ENCODE results near the gene ZSWIM4. TPM values are rescaled to one million over a fixed set of nuclear protein-coding genes. Genes with fewer than 3 reads are reported as not detected.

Gene ZSWIM4
- total RNA-seq, 1 donor from 2014 or later, result 9.8 TPM

- Mint-ChIP-seq H3K4me3 (ENCODE audit: low read depth) (peak overlapping the region; percentile 91), H3K4me1 (ENCODE audit: low read depth) (peaks cover 23% of the 10 kb centered on the region), H3K36me3 (ENCODE audit: low read depth) (no peaks in the 10 kb centered on the region), H3K9me3 (no peaks in the 10 kb centered on the region), H3K27me3 (ENCODE audit: low read depth) (peaks cover 10% of the 10 kb centered on the region), H3K27ac (peak overlapping the region; percentile 95)
- no peak for DNase-seq (ENCODE audit: low spot score)
- intact Hi-C loops (cut with micrococcal nuclease), result loop anchor here (1.0 to 5.0 kb wide), 3 partner anchors 11 to 584 kb away; no protein-coding TSS in a partner anchor
Measured at GRCh38 chr19:13860679-13861391, 65.6 kb downstream of the ZSWIM4 start.

- Mint-ChIP-seq H3K4me1 (ENCODE audit: low read depth) (peaks cover 26% of the 10 kb centered on the region), H3K36me3 (ENCODE audit: low read depth) (peaks cover 2% of the 10 kb centered on the region), H3K4me3 (ENCODE audit: low read depth) (peak overlapping the region; percentile 91), H3K9me3 (no peaks in the 10 kb centered on the region), H3K27ac (peak overlapping the region; percentile 95), H3K27me3 (ENCODE audit: low read depth) (peaks cover 12% of the 10 kb centered on the region)
- DNase-seq (ENCODE audit: low spot score), result no peak
- intact Hi-C loops (cut with micrococcal nuclease), result loop anchor here (1.0 to 5.0 kb wide), 3 partner anchors 11 to 584 kb away; no protein-coding TSS in a partner anchor
Measured at GRCh38 chr19:13861392-13861713, 66.1 kb downstream of the ZSWIM4 start.

- Mint-ChIP-seq H3K27me3 (ENCODE audit: low read depth) (peaks cover 17% of the 10 kb centered on the region), H3K9me3 (no peaks in the 10 kb centered on the region), H3K4me1 (ENCODE audit: low read depth) (peaks cover 30% of the 10 kb centered on the region), H3K27ac (peak overlapping the region; percentile 95), H3K36me3 (ENCODE audit: low read depth) (peaks cover 6% of the 10 kb centered on the region), H3K4me3 (ENCODE audit: low read depth) (peak overlapping the region; percentile 91)
- peak; percentile 82 for DNase-seq (ENCODE audit: low spot score)
- intact Hi-C loops (cut with micrococcal nuclease), result loop anchor here (1.0 to 5.0 kb wide), 6 partner anchors 12 to 585 kb away; no protein-coding TSS in a partner anchor
Measured at GRCh38 chr19:13861714-13862531, 66.7 kb downstream of the ZSWIM4 start.

- H3K36me3 Mint-ChIP-seq (ENCODE audit: low read depth), result peaks cover 6% of the 10 kb centered on the region
- peak overlapping the region; percentile 2 for H3K27ac Mint-ChIP-seq
- H3K27me3 Mint-ChIP-seq (ENCODE audit: low read depth), result peaks cover 22% of the 10 kb centered on the region
- no peaks in the 10 kb centered on the region for H3K9me3 Mint-ChIP-seq
- peak overlapping the region; percentile 68 for H3K4me3 Mint-ChIP-seq (ENCODE audit: low read depth)
- intact Hi-C loops (cut with micrococcal nuclease), result loop anchor here (5.0 kb wide), 2 partner anchors 132 to 587 kb away; no protein-coding TSS in a partner anchor
- H3K4me1 Mint-ChIP-seq (ENCODE audit: low read depth), result peaks cover 34% of the 10 kb centered on the region
- no peak for DNase-seq (ENCODE audit: low spot score)
Measured at GRCh38 chr19:13864046-13864666, 68.9 kb downstream of the ZSWIM4 start.

DNA sequence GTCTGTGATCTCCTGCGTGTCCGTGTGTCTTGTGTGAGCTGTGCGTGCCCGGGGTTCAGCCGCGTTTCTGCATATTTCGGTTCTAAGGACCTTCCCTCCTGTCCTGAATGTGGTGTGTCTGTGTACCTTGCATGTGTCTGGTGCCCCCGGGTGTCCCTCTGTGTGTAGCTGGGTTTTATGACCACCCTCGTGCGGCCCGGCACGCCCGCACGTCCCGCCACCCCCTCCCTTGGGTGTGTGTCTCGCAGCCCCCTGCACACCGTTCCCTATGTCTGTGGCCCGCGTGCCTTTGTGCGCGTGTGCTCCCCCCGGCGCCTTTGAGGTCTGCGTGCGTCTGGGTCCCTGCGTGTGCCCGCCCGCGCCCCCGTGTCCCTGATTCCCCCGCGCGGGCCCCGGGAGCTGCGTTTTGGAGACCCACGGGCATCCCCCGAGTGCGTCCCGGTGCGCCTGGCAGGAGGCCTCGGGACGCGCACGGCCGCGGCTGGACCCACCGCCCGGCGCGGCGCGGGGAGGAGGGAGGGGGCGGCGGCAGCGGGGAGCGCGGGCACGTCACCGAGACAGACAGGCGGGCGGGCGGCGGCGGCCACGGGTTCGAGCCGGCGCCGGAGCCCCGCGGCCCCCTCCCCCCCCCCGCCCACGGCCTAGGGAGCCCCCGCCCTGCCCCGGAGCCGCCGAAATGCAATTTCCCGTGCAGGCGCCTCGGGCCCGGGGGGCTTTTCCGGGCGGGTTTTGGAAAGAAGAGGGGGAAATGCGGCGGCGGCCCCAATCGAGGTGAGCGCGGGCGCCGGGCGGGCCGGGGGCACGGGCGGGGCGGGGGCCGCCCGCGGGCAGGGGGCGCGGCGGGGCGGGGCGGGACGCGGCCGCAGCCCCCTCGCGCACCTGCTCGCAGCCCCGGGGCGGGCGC lies 69.7 kb downstream of the ZSWIM4 start:
- intact Hi-C loops (cut with micrococcal nuclease), result loop anchor here (5.0 kb wide), 2 partner anchors 133 to 588 kb away; no protein-coding TSS in a partner anchor
- Mint-ChIP-seq H3K4me1 (ENCODE audit: low read depth) (peaks cover 30% of the 10 kb centered on the region), H3K27me3 (ENCODE audit: low read depth) (peaks cover 22% of the 10 kb centered on the region), H3K27ac (peak overlapping the region; percentile 2), H3K9me3 (no peaks in the 10 kb centered on the region), H3K4me3 (ENCODE audit: low read depth) (peak overlapping the region; percentile 68), H3K36me3 (ENCODE audit: low read depth) (peaks cover 6% of the 10 kb centered on the region)
- no peak for DNase-seq (ENCODE audit: low spot score)

- Mint-ChIP-seq H3K36me3 (ENCODE audit: low read depth) (peaks cover 6% of the 10 kb centered on the region), H3K27me3 (ENCODE audit: low read depth) (peaks cover 22% of the 10 kb centered on the region), H3K27ac (no peak overlapping the region), H3K4me1 (ENCODE audit: low read depth) (peaks cover 28% of the 10 kb centered on the region), H3K4me3 (ENCODE audit: low read depth) (peak overlapping the region; percentile 69), H3K9me3 (no peaks in the 10 kb centered on the region)
- intact Hi-C loops (cut with micrococcal nuclease), result no loop called here
- DNase-seq (ENCODE audit: low spot score), result no peak
Measured at GRCh38 chr19:13865571-13866462, 70.6 kb downstream of the ZSWIM4 start.

DNA sequence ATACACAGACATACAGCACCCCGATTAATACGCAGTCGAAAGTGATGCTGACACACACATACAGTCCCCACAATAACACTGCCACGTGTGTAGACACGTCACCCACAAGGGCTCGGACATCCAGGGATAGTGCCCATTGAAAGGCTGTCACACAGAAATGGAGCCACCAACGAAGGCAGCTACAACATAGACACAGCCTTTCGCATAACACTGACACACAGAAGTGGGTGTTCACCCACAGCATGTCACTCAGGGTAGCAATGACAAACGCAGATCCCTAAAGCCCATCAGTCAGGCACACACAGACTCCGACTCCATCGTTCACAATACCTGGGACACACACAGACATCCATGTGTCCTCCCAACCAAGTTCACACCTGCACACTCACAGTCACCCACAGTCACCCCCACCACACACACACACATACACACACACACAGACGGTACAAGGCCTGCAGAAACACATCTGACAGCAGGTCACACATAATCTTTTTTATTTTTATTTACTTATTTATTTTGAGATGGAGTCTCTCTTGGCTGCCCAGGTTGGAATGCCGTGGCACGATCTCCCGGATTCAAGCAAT lies 71.3 kb downstream of the ZSWIM4 start:
- Mint-ChIP-seq H3K4me3 (ENCODE audit: low read depth) (peak overlapping the region; percentile 69), H3K36me3 (ENCODE audit: low read depth) (peaks cover 6% of the 10 kb centered on the region), H3K27ac (no peak overlapping the region), H3K4me1 (ENCODE audit: low read depth) (peaks cover 24% of the 10 kb centered on the region), H3K27me3 (ENCODE audit: low read depth) (peaks cover 22% of the 10 kb centered on the region), H3K9me3 (no peaks in the 10 kb centered on the region)
- DNase-seq (ENCODE audit: low spot score), result no peak
- intact Hi-C loops (cut with micrococcal nuclease), result no loop called here

GRCh38 chr19:13868663-13869062 lies 73.4 kb downstream of the ZSWIM4 start:
- Mint-ChIP-seq H3K27ac (no peak overlapping the region), H3K9me3 (no peaks in the 10 kb centered on the region), H3K36me3 (ENCODE audit: low read depth) (peaks cover 6% of the 10 kb centered on the region), H3K4me1 (ENCODE audit: low read depth) (peaks cover 24% of the 10 kb centered on the region), H3K4me3 (ENCODE audit: low read depth) (no peak overlapping the region), H3K27me3 (ENCODE audit: low read depth) (peaks cover 20% of the 10 kb centered on the region)
- intact Hi-C loops (cut with micrococcal nuclease), result no loop called here
- DNase-seq (ENCODE audit: low spot score), result no peak

DNA sequence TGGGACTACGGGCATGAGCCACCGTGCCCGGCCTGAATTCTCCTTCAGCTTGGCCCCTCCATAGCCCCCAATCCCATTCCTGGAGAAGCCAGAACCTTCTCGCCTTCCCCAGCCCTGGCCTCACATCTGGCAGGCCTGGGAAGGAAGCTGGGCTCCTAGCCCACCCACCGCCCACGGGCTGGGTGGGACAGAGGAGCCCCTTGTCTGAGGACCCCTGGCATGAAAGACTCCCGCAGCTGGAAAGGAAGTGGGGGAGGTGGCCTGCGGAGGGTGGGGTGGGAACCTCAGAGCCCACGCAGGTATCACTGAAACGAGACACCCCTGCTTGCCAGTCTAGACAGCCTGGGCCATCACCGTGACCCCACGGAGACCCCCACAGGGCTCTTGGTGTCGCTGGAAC lies 74.0 kb downstream of the ZSWIM4 start:
- Mint-ChIP-seq H3K4me1 (ENCODE audit: low read depth) (peaks cover 20% of the 10 kb centered on the region), H3K27me3 (ENCODE audit: low read depth) (peaks cover 17% of the 10 kb centered on the region), H3K9me3 (no peaks in the 10 kb centered on the region), H3K36me3 (ENCODE audit: low read depth) (peaks cover 6% of the 10 kb centered on the region), H3K4me3 (ENCODE audit: low read depth) (no peak overlapping the region), H3K27ac (no peak overlapping the region)
- intact Hi-C loops (cut with micrococcal nuclease), result no loop called here
- no peak for DNase-seq (ENCODE audit: low spot score)

DNA sequence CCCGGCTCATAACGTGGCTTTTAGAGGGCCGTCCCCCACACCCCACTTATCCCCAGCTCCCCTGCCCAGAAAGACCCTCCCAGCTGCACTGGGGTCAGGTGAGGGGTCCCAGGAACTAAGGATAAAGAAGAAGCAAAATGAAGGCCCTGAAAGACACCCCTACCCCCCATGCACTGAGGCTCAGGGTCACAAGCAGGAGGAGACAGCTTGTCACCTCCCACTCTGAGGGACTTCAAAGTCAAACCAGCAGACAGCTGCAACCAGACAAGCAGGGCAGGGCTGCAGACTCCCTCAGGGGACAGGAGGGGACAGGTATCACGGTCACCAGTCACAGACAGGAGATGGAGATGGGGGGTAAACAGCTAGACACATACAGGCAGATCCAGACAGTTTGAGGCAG lies 75.6 kb downstream of the ZSWIM4 start:
- Mint-ChIP-seq H3K27ac (no peak overlapping the region), H3K4me1 (ENCODE audit: low read depth) (peaks cover 17% of the 10 kb centered on the region)

DNA sequence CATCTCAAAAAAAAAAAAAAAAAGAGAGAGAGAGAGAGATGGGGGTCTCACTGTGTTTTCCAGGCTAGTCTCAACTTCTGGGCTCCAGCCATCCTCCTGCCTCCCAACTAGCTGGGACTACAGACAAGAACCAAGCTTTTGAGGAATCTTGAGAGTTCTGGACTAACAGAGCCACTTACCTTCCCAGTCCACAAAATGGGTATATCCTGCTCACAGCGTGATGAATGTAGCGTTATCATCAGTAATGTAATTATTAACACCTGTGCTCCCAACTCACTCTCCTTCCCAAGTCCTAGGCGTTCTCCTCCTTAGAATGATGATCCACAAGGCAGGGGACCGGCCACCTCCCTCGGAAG lies 77.1 kb downstream of the ZSWIM4 start:
- intact Hi-C loops (cut with micrococcal nuclease), result no loop called here
- no peaks in the 10 kb centered on the region for H3K36me3 Mint-ChIP-seq (ENCODE audit: low read depth)
- H3K9me3 Mint-ChIP-seq, result no peaks in the 10 kb centered on the region

More for the DNA sequence above, 75.6 kb downstream of the ZSWIM4 start:
- no peaks in the 10 kb centered on the region for H3K9me3 Mint-ChIP-seq
- DNase-seq (ENCODE audit: low spot score), result no peak
- H3K36me3 Mint-ChIP-seq (ENCODE audit: low read depth), result peaks cover 6% of the 10 kb centered on the region
- no peak overlapping the region for H3K4me3 Mint-ChIP-seq (ENCODE audit: low read depth)
- intact Hi-C loops (cut with micrococcal nuclease), result no loop called here
- H3K27me3 Mint-ChIP-seq (ENCODE audit: low read depth), result peaks cover 18% of the 10 kb centered on the region

More for the DNA sequence above, 77.1 kb downstream of the ZSWIM4 start:
- no peak for DNase-seq (ENCODE audit: low spot score)
- Mint-ChIP-seq H3K27ac (no peak overlapping the region), H3K4me3 (ENCODE audit: low read depth) (peak overlapping the region; percentile 76), H3K4me1 (ENCODE audit: low read depth) (peaks cover 11% of the 10 kb centered on the region), H3K27me3 (ENCODE audit: low read depth) (peaks cover 12% of the 10 kb centered on the region)

Data from activated T-helper 2 cell treated with anti-CD3 and anti-CD28 coated beads, Interferon-gamma antibody, Interleukin-2, Interleukin-4, amounts not matched to agents 10 μg/mL and 5 μg/mL and 100 μg/mL, durations not matched to agents 14 hours and 24 hours and 36 hours (primary cell).